ENCODE results near the gene SMC6.
A peak's percentile ranks its signal among the peaks of the same experiment; 100 is the strongest.

Gene SMC6

GRCh38 chr2:17643031-17643615 lies 110.5 kb downstream of the SMC6 start:
- peak overlapping the region; percentile 68 for H2AFZ ChIP-seq (ENCODE audit: low read depth, low read length)
- H3K9ac ChIP-seq (ENCODE audit: low read length) = peak overlapping the region; percentile 15; the same call in 1 of the 2 replicates
- no peaks in the 10 kb centered on the region for H3K27me3 ChIP-seq (ENCODE audit: low read depth, low read length)

GRCh38 chr2:17640406-17640805 lies 113.2 kb downstream of the SMC6 start:
- Histone ChIP-seq H3K9me3 (ENCODE audit: insufficient read depth, low read length) (no peaks in the 10 kb centered on the region), H3K4me2 (ENCODE audit: low read length) (no peak overlapping the region), H3K27me3 (ENCODE audit: low read depth, low read length) (no peaks in the 10 kb centered on the region), H3K9ac (ENCODE audit: low read length) (no peak overlapping the region), H3K36me3 (replicated peaks; ENCODE audit: low read depth, low read length) (no peaks in the 10 kb centered on the region), H4K20me1 (ENCODE audit: insufficient read depth, low read length) (no peaks in the 10 kb centered on the region), H3K27ac (ENCODE audit: low read length) (no peak overlapping the region), H3K4me1 (ENCODE audit: low read length) (peaks cover 46% of the 10 kb centered on the region), H3K4me3 (ENCODE audit: low read length) (no peak overlapping the region), H2AFZ (ENCODE audit: low read depth, low read length) (no peak overlapping the region), H3K79me2 (ENCODE audit: low read length) (no peaks in the 10 kb centered on the region)
- TF ChIP-seq EZH2phosphoT487 (IDR thresholded peaks at IDR 0.05; ENCODE audit: low read depth) (no peak), CTCF (IDR thresholded peaks at IDR 0.05; ENCODE audit: low read depth, low read length) (no peak)

More at GRCh38 chr2:17643031-17643615, 110.5 kb downstream of the SMC6 start:
- TF ChIP-seq EZH2phosphoT487 (IDR thresholded peaks at IDR 0.05; ENCODE audit: low read depth) = no peak
- TF ChIP-seq CTCF (IDR thresholded peaks at IDR 0.05; ENCODE audit: low read depth, low read length) = no peak
- Histone ChIP-seq H4K20me1 (ENCODE audit: insufficient read depth, low read length) (no peaks in the 10 kb centered on the region), H3K4me3 (ENCODE audit: low read length) (no peak overlapping the region), H3K27ac (ENCODE audit: low read length) (peak overlapping the region; percentile 19), H3K4me2 (ENCODE audit: low read length) (peak overlapping the region; percentile 15), H3K36me3 (replicated peaks; ENCODE audit: low read depth, low read length) (no peaks in the 10 kb centered on the region), H3K79me2 (ENCODE audit: low read length) (no peaks in the 10 kb centered on the region), H3K4me1 (ENCODE audit: low read length) (peaks cover 58% of the 10 kb centered on the region), H3K9me3 (ENCODE audit: insufficient read depth, low read length) (no peaks in the 10 kb centered on the region)

GRCh38 chr2:17638196-17638743 lies 115.3 kb downstream of the SMC6 start:
- H3K36me3 ChIP-seq (replicated peaks; ENCODE audit: low read depth, low read length) = no peaks in the 10 kb centered on the region
- H3K9ac ChIP-seq (ENCODE audit: low read length) = no peak overlapping the region
- H3K27ac ChIP-seq (ENCODE audit: low read length) = no peak overlapping the region
- peaks cover 27% of the 10 kb centered on the region for H3K4me1 ChIP-seq (ENCODE audit: low read length)
- no peak overlapping the region for H3K4me2 ChIP-seq (ENCODE audit: low read length)
- H2AFZ ChIP-seq (ENCODE audit: low read depth, low read length) = no peak overlapping the region
- H3K27me3 ChIP-seq (ENCODE audit: low read depth, low read length) = no peaks in the 10 kb centered on the region
- H3K4me3 ChIP-seq (ENCODE audit: low read length) = no peak overlapping the region
- H4K20me1 ChIP-seq (ENCODE audit: insufficient read depth, low read length) = no peaks in the 10 kb centered on the region
- no peak for TF ChIP-seq EZH2phosphoT487 (IDR thresholded peaks at IDR 0.05; ENCODE audit: low read depth)
- no peak for TF ChIP-seq CTCF (IDR thresholded peaks at IDR 0.05; ENCODE audit: low read depth, low read length)
- no peaks in the 10 kb centered on the region for H3K9me3 ChIP-seq (ENCODE audit: insufficient read depth, low read length)
- no peaks in the 10 kb centered on the region for H3K79me2 ChIP-seq (ENCODE audit: low read length)

GRCh38 chr2:17637131-17637906 lies 116.3 kb downstream of the SMC6 start:
- no peaks in the 10 kb centered on the region for H3K79me2 ChIP-seq (ENCODE audit: low read length)

More at GRCh38 chr2:17637131-17637906, 116.3 kb downstream of the SMC6 start:
- Histone ChIP-seq H3K36me3 (replicated peaks; ENCODE audit: low read depth, low read length) (no peaks in the 10 kb centered on the region), H3K4me1 (ENCODE audit: low read length) (peaks cover 18% of the 10 kb centered on the region), H3K4me2 (ENCODE audit: low read length) (peak overlapping the region; percentile 61), H3K27me3 (ENCODE audit: low read depth, low read length) (no peaks in the 10 kb centered on the region), H3K4me3 (ENCODE audit: low read length) (peak overlapping the region; percentile 35), H3K27ac (ENCODE audit: low read length) (no peak overlapping the region; the same call in 1 of the 2 replicates), H4K20me1 (ENCODE audit: insufficient read depth, low read length) (no peaks in the 10 kb centered on the region), H3K9ac (ENCODE audit: low read length) (no peak overlapping the region), H2AFZ (ENCODE audit: low read depth, low read length) (no peak overlapping the region), H3K9me3 (ENCODE audit: insufficient read depth, low read length) (no peaks in the 10 kb centered on the region)
- TF ChIP-seq CTCF (IDR thresholded peaks at IDR 0.05; ENCODE audit: low read depth, low read length) = no peak
- TF ChIP-seq EZH2phosphoT487 (IDR thresholded peaks at IDR 0.05; ENCODE audit: low read depth) = no peak

All from OCI-LY3 (cell line).